Left ventricle myocardium inferior (tissue), 1 donor: Measurements from ENCODE around the gene PARVB. TPM values are rescaled to one million over a fixed set of nuclear protein-coding genes. Genes with fewer than 3 reads are reported as not detected.
"Not testable (repeated sequence)": the region's sequence is repeated elsewhere in the genome, so short reads cannot be mapped to it uniquely, and the experiment has no call there.

Experiments
- DNase-seq: peaks from one replicate; pipeline ENCODE4 v3.0.0-alpha.2; 2020
- H3K27ac ChIP-seq: fragments of 200-600 bp; replicated peaks from 2 replicates; pipeline ENCODE4 v1.8.0; 2021
- H3K27me3 ChIP-seq: fragments of 200-600 bp; 2 replicates; pipeline ENCODE4 v1.8.0; 2021; ENCODE audit warnings: low read depth
- H3K36me3 ChIP-seq: fragments of 200-600 bp; 2 replicates; pipeline ENCODE4 v1.8.0; 2021
- H3K4me1 ChIP-seq: fragments of 200-600 bp; 2 replicates; pipeline ENCODE4 v1.8.0; 2021
- H3K4me3 ChIP-seq: fragments of 200-600 bp; 2 replicates; pipeline ENCODE4 v1.8.0; 2021; ENCODE audit warnings: mild to moderate bottlenecking, moderate library complexity
- H3K9me3 ChIP-seq: fragments of 200-600 bp; replicated peaks from 2 replicates; pipeline ENCODE4 v1.8.0; 2021
- CTCF ChIP-seq: fragments of 200-600 bp; IDR thresholded peaks from 2 replicates; pipeline ENCODE4 v1.8.0; 2021; ENCODE audit warnings: antibody characterized with exemption, mild to moderate bottlenecking, borderline replicate concordance
- intact Hi-C: fragments of 100-400 bp; cut with micrococcal nuclease; formaldehyde crosslinking; loops from one replicate; pipeline ENCODE4 v1.11.0; 2022
- total RNA-seq: library from RNA; stranded (reverse); fragmentation: NEBNext Ultra II Directional; extraction: Animal tissue kit (Norgen Biotek cat#: 25700); gene quantifications from one replicate; pipeline ENCODE4 v1.2.1, GENCODE V29; 2021
- donor health status: DM: no; HTN: yes; CAD: no; lungs with severe emphysema.

Gene PARVB
- total RNA-seq, 1 donor from 2014 or later, result 155 TPM

DNA sequence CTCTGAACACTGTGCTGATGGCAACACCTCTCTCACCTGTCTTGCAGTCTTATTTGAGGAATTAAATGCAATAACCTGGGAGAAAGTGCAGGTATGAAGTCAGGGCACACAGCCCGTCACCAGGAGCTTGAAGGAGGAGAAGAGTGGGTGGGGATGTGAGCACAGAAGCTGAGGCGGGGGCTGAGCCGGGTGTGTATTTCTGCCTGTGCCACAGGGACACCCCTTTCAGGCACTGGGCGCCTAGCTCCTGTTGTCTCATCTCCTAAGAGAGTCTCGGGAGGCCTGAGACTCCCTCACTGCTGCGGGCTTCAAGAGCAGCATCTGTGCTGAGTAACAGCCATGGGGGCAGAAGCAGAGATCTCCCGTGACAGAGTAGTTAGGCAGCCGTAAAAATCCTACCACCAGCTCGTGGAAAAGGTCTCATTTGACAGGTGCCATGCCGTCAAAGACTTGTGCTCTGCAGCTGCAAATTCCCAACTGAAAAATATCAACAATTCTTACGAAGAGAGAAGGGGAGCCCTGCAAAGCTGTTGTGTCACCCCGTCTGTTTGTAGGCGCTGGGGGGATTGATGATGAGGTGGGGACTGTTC is 26.8 kb downstream of the PARVB start:
- no peak overlapping the region for H3K4me3 ChIP-seq
- DNase-seq, result no peak
- H3K36me3 ChIP-seq, result peaks cover 6% of the 10 kb centered on the region
- intact Hi-C loops, result no loop called here
- peak overlapping the region; percentile 42 for H3K27ac ChIP-seq
- TF ChIP-seq CTCF, result no peak
- H3K27me3 ChIP-seq, result no peaks in the 10 kb centered on the region
- no peaks in the 10 kb centered on the region for H3K9me3 ChIP-seq
- peaks cover 82% of the 10 kb centered on the region for H3K4me1 ChIP-seq

- TF ChIP-seq CTCF, result no peak
- intact Hi-C loops, result no loop called here
Measured at GRCh38 chr22:44051358-44051757, 27.3 kb downstream of the PARVB start.

GRCh38 chr22:44051961-44052360 is 27.9 kb downstream of the PARVB start:
- TF ChIP-seq CTCF, result no peak
- H3K27ac ChIP-seq, result peak overlapping the region; percentile 42
- peaks cover 81% of the 10 kb centered on the region for H3K4me1 ChIP-seq
- H3K9me3 ChIP-seq, result no peaks in the 10 kb centered on the region
- no peak overlapping the region for H3K4me3 ChIP-seq
- intact Hi-C loops, result no loop called here
- no peaks in the 10 kb centered on the region for H3K27me3 ChIP-seq
- peaks cover 6% of the 10 kb centered on the region for H3K36me3 ChIP-seq
- DNase-seq, result no peak

More at GRCh38 chr22:44051358-44051757, 27.3 kb downstream of the PARVB start:
- no peak overlapping the region for H3K4me3 ChIP-seq
- peak overlapping the region; percentile 42 for H3K27ac ChIP-seq
- H3K9me3 ChIP-seq, result no peaks in the 10 kb centered on the region
- no peaks in the 10 kb centered on the region for H3K27me3 ChIP-seq
- peaks cover 6% of the 10 kb centered on the region for H3K36me3 ChIP-seq
- H3K4me1 ChIP-seq, result peaks cover 82% of the 10 kb centered on the region
- DNase-seq, result no peak

- H3K36me3 ChIP-seq, result peaks cover 6% of the 10 kb centered on the region
- peaks cover 9% of the 10 kb centered on the region for H3K9me3 ChIP-seq
- no peak for DNase-seq
- no peak overlapping the region for H3K4me3 ChIP-seq
- no peaks in the 10 kb centered on the region for H3K27me3 ChIP-seq
- no peak for TF ChIP-seq CTCF
- intact Hi-C loops, result no loop called here
- H3K27ac ChIP-seq, result peak overlapping the region; percentile 92
- H3K4me1 ChIP-seq, result peaks cover 72% of the 10 kb centered on the region
Measured at GRCh38 chr22:44055805-44056204, 31.7 kb downstream of the PARVB start.

- Histone ChIP-seq H3K4me1 (peaks cover 66% of the 10 kb centered on the region), H3K27ac (peak overlapping the region; percentile 92)
- DNase-seq, H3K36me3 ChIP-seq, intact Hi-C loops, H3K9me3 ChIP-seq, H3K27me3 ChIP-seq, H3K4me3 ChIP-seq: not testable (repeated sequence)
Measured at GRCh38 chr22:44056649-44057048, 32.5 kb downstream of the PARVB start.

GRCh38 chr22:44057401-44057987 is 33.4 kb downstream of the PARVB start:
- no peak for TF ChIP-seq CTCF
- H3K27me3 ChIP-seq, result no peaks in the 10 kb centered on the region
- peaks cover 9% of the 10 kb centered on the region for H3K9me3 ChIP-seq
- intact Hi-C loops, result no loop called here
- H3K27ac ChIP-seq, result peak overlapping the region; percentile 92
- DNase-seq, result peak; percentile 85
- no peaks in the 10 kb centered on the region for H3K36me3 ChIP-seq
- H3K4me1 ChIP-seq, result peaks cover 66% of the 10 kb centered on the region
- H3K4me3 ChIP-seq, result peak overlapping the region; percentile 36
